ENCODE measurements around the gene HOXA13. TPM values are rescaled to one million over a fixed set of nuclear protein-coding genes. Genes with fewer than 3 reads are reported as not detected.

HOXA13 gene
- total RNA-seq, 2 experiments from 2014 or later = not detected

GRCh38 chr7:27193335-27194001 is 6.4 kb downstream of the HOXA13 start:
- no peak overlapping the region for H3K27ac Mint-ChIP-seq
- H3K4me1 Mint-ChIP-seq = peaks cover 26% of the 10 kb centered on the region
- no peaks in the 10 kb centered on the region for H3K36me3 Mint-ChIP-seq
- H3K27me3 Mint-ChIP-seq = peaks cover 95% of the 10 kb centered on the region
- H3K4me3 Mint-ChIP-seq = no peak overlapping the region
- H3K9me3 Mint-ChIP-seq = no peaks in the 10 kb centered on the region
- DNase-seq = no peak

GRCh38 chr7:27192546-27193334 is 7.2 kb downstream of the HOXA13 start:
- peaks cover 30% of the 10 kb centered on the region for H3K4me1 Mint-ChIP-seq
- no peak for DNase-seq
- no peaks in the 10 kb centered on the region for H3K9me3 Mint-ChIP-seq
- H3K27ac Mint-ChIP-seq = no peak overlapping the region
- peaks cover 95% of the 10 kb centered on the region for H3K27me3 Mint-ChIP-seq
- peak overlapping the region; percentile 18 for H3K4me3 Mint-ChIP-seq
- H3K36me3 Mint-ChIP-seq = no peaks in the 10 kb centered on the region

- peaks cover 95% of the 10 kb centered on the region for H3K27me3 Mint-ChIP-seq
- H3K9me3 Mint-ChIP-seq = no peaks in the 10 kb centered on the region
- peak overlapping the region; percentile 51 for H3K4me3 Mint-ChIP-seq
- DNase-seq = no peak
- H3K36me3 Mint-ChIP-seq = no peaks in the 10 kb centered on the region
- peaks cover 34% of the 10 kb centered on the region for H3K4me1 Mint-ChIP-seq
- H3K27ac Mint-ChIP-seq = no peak overlapping the region
Observed at GRCh38 chr7:27191833-27192545, 7.9 kb downstream of the HOXA13 start.

GRCh38 chr7:27191161-27191731 is 8.6 kb downstream of the HOXA13 start:
- Mint-ChIP-seq H3K4me3 (no peak overlapping the region), H3K36me3 (no peaks in the 10 kb centered on the region), H3K27me3 (peaks cover 95% of the 10 kb centered on the region), H3K27ac (no peak overlapping the region), H3K4me1 (peaks cover 33% of the 10 kb centered on the region), H3K9me3 (no peaks in the 10 kb centered on the region)
- no peak for DNase-seq

GRCh38 chr7:27189997-27190748 is 9.7 kb downstream of the HOXA13 start:
- H3K9me3 Mint-ChIP-seq = no peaks in the 10 kb centered on the region
- H3K27me3 Mint-ChIP-seq = peaks cover 98% of the 10 kb centered on the region
- no peak overlapping the region for H3K27ac Mint-ChIP-seq
- no peak overlapping the region for H3K4me3 Mint-ChIP-seq
- peaks cover 38% of the 10 kb centered on the region for H3K4me1 Mint-ChIP-seq
- no peaks in the 10 kb centered on the region for H3K36me3 Mint-ChIP-seq
- DNase-seq = no peak

- Mint-ChIP-seq H3K4me1 (peaks cover 43% of the 10 kb centered on the region), H3K27me3 (peaks cover 98% of the 10 kb centered on the region), H3K4me3 (peak overlapping the region; percentile 18), H3K9me3 (no peaks in the 10 kb centered on the region), H3K27ac (no peak overlapping the region), H3K36me3 (no peaks in the 10 kb centered on the region)
- no peak for DNase-seq
Observed at GRCh38 chr7:27189295-27189996, 10.4 kb downstream of the HOXA13 start.

- peaks cover 41% of the 10 kb centered on the region for H3K4me1 Mint-ChIP-seq
- H3K36me3 Mint-ChIP-seq = no peaks in the 10 kb centered on the region
- DNase-seq = no peak
- H3K4me3 Mint-ChIP-seq = peak overlapping the region; percentile 61
- H3K27ac Mint-ChIP-seq = no peak overlapping the region
- H3K27me3 Mint-ChIP-seq = peaks cover 98% of the 10 kb centered on the region
- H3K9me3 Mint-ChIP-seq = no peaks in the 10 kb centered on the region
Observed at GRCh38 chr7:27188386-27189294, 11.3 kb downstream of the HOXA13 start.

- peaks cover 38% of the 10 kb centered on the region for H3K4me1 Mint-ChIP-seq
- H3K27ac Mint-ChIP-seq = no peak overlapping the region
- no peak for DNase-seq
- no peaks in the 10 kb centered on the region for H3K9me3 Mint-ChIP-seq
- H3K27me3 Mint-ChIP-seq = peaks cover 98% of the 10 kb centered on the region
- peak overlapping the region; percentile 61 for H3K4me3 Mint-ChIP-seq
- H3K36me3 Mint-ChIP-seq = no peaks in the 10 kb centered on the region
Observed at GRCh38 chr7:27187475-27188385, 12.2 kb downstream of the HOXA13 start.

GRCh38 chr7:27186668-27187474 is 13.0 kb downstream of the HOXA13 start:
- Mint-ChIP-seq H3K27ac (no peak overlapping the region), H3K4me3 (no peak overlapping the region)

GRCh38 chr7:27185854-27186667 is 13.8 kb downstream of the HOXA13 start:
- Mint-ChIP-seq H3K27me3 (peaks cover 96% of the 10 kb centered on the region), H3K27ac (no peak overlapping the region), H3K4me3 (peak overlapping the region; percentile 70), H3K36me3 (no peaks in the 10 kb centered on the region), H3K4me1 (peaks cover 31% of the 10 kb centered on the region), H3K9me3 (no peaks in the 10 kb centered on the region)
- DNase-seq = no peak

More at GRCh38 chr7:27186668-27187474, 13.0 kb downstream of the HOXA13 start:
- H3K9me3 Mint-ChIP-seq = no peaks in the 10 kb centered on the region
- no peak for DNase-seq
- peaks cover 34% of the 10 kb centered on the region for H3K4me1 Mint-ChIP-seq
- H3K36me3 Mint-ChIP-seq = no peaks in the 10 kb centered on the region
- H3K27me3 Mint-ChIP-seq = peaks cover 96% of the 10 kb centered on the region
